RPMI7951 (cell line): ENCODE results near the gene GLS. TPM values are rescaled to one million over a fixed set of nuclear protein-coding genes. Genes with fewer than 3 reads are reported as not detected.
A peak's percentile ranks its signal among the peaks of the same experiment; 100 is the strongest.

Experiments used
- DNase-seq: peaks from one replicate; pipeline ENCODE4 v3.0.0-alpha.2; 2012; ENCODE audit warnings: low read depth
- total RNA-seq: library from RNA; depleted of rRNA; stranded (reverse); fragments of >200 nt; shearing (Covaris generic); gene quantifications from 2 replicates; pipeline ENCODE4 v1.2.3, GENCODE V29; 2014

GLS gene
- total RNA-seq, 1 experiment from 2014 or later: 128 TPM

- no peak for DNase-seq
Observed at GRCh38 chr2:190970160-190970559, 89.5 kb downstream of the GLS start.

- DNase-seq: no peak
Observed at GRCh38 chr2:190970873-190971506, 90.4 kb downstream of the GLS start.

DNA sequence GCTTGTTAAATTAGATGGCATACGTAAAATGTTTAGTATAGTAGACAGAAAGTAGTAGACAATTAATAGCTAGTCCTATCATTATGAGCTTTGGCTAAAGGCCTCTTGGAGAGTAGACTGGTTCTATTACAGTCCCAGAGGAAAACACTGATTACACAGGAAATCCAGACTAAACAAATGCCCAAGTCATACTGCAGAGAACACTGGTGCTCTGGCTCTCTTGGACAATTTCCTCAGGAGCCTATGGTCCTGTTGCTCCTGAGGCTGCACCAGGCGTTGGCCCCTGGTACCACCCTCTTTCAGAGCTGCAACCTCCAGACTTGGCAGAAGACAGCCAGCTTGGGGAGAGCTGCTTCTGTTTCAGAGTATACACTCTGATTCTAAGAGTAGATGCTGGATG is 91.6 kb downstream of the GLS start:
- no peak for DNase-seq

- no peak for DNase-seq
Observed at GRCh38 chr2:190972846-190973245, 92.2 kb downstream of the GLS start.

GRCh38 chr2:190973262-190973661 is 92.6 kb downstream of the GLS start:
- no peak for DNase-seq

DNA sequence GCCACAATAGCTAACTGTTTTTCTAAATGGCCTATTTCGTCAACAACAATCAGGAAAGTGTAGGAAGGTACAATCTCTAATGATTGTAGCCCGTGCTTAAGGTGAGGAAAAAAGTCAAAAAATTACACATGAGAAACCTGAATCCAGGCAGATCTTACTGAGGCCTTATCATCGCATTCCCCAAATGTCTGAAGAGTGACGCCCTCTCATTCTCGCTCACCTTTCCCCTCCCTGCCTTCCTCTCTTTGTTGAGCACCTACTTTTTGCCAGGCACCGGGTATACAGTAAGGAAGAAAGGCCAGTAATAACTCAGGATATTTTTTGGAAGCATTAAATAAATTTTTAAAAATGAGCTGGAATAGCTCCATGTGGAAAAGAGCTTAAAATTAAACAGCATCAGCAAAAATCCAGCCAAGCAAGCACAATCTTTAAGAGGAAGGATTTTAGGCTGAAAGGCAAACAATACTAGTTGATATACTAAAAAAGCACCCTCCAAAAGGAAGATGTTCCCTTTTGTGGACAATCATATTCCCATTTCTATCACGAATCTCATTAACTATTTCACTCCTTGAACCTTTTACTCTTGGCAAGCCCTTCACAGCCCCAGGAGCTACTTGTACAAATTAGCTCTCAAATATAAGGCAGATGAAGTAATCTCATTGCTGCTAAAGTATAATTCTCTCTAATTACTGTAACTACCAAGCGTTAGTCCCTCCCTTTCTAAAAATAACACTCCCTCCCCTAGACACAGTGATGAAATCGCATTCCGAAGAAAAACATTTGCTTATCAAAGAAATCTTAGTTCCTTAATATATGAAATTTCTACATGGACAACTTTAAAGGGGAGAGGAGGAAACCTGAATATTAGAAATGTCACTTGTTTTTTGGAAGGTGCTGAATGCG is 93.4 kb downstream of the GLS start:
- no peak for DNase-seq

GRCh38 chr2:190974629-190975361 is 94.2 kb downstream of the GLS start:
- no peak for DNase-seq

GRCh38 chr2:190976521-190976920 is 95.9 kb downstream of the GLS start:
- no peak for DNase-seq

DNA sequence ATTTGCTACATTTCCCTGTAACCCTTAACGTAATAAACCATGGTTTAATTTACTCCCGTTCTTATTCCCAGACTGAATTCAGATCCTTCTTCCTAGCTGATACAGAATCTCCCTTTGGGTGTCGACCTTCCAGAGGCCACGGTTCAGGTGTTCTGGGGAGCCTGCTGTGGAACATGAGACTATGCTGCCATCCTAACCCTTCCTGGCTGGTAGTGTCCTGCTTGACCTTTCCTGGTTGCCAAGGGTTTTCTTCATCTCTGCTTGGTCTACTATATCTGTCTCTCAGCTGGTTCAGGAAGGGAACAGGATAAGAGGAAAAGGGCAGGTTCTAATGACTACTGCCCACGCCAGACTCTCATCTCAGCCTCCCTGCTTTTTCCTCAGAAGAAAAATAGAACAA is 96.9 kb downstream of the GLS start:
- no peak for DNase-seq

DNA sequence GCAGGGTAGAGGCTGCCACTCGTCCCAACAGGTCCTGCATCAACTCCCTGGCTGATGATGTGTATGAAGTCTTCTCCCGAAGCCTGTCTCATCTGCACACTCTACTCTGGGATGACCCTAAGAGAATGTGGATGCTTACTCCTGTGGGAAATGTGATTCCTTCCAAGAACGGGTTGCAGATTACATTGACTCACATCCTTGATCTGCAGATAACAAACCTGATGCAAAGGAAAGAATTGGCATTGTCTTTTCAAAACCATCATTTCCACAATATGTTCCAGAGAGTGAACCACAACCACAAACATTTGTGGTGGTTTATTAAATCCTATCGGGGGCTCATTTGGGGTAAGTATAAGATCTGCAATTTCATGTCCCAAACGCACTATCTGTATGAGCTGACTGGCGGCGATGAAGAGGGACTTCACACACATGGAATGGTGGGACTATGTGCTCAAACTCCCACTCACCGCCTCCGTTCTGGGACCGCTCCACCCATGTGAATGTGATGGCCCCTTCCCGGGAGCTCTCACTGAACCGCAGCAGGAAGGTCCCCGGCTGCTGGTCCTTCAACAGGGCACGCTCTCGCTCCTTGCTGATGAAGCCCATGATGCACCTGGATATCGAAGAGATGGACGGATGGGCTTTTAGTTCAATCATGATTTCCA is 97.9 kb downstream of the GLS start:
- peak; percentile 86 for DNase-seq

GRCh38 chr2:190979906-190980629 is 99.4 kb downstream of the GLS start:
- DNase-seq: peak; percentile 28

GRCh38 chr2:190980630-190981209 is 100.1 kb downstream of the GLS start:
- DNase-seq: no peak

DNA sequence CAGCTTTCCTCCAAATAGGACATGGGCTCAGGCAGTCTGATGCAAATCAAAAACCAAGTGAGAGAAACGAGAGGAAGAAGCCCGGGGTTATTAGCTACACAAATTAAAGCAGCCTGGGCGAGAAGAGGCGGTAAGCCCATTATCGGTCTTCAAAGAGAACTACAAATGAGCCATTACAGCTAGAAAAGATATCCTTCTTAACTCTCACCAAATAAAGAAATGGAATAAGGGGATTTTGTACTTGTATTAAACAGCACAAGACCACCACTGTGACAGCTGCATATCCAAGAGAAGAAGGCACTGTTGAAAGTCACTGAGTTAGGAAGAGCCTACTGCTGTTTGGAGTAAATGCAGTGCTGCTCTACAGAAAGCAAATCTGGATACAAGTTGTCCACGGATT is 100.7 kb downstream of the GLS start:
- DNase-seq: no peak

DNA sequence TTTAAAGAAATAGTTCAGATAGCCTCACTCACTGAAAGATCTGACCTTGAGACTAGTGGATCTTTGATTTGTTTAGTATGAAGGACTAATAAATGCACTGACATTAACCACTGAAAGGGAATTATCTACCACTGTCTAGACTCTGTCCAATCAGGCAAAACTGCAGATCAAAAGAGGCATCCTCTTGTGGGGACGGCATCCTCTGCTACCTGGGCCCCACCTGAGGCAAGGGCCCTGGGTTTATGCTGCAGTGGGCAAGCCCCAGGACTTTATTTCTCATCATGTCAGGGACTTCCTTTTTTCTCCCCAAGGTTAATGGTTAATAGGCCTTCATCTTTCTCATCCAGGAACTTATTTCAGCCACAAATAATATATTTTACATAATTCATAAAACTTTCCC is 101.1 kb downstream of the GLS start:
- DNase-seq: no peak

- DNase-seq: no peak
Observed at GRCh38 chr2:190982262-190983034, 101.8 kb downstream of the GLS start.

DNA sequence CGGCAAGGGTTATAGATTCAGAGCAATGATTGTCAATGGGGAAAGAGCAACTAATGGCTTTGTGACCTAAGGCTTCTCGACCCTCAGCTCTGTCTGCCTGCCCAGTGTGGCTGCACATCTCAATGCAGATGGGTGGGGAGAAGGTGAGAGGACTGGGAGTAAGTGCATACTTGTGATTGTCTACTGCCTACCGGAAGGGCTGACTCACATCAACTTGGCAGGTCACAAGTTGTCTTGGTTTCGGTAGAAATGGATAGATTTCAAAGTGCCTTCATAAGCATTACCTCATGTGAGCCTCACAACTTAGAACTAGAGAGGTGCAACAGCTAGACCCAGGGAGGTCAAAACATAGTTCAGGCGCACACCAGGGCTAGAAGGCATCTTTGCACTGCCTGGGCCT is 104.0 kb downstream of the GLS start:
- peak; percentile 54 for DNase-seq

DNA sequence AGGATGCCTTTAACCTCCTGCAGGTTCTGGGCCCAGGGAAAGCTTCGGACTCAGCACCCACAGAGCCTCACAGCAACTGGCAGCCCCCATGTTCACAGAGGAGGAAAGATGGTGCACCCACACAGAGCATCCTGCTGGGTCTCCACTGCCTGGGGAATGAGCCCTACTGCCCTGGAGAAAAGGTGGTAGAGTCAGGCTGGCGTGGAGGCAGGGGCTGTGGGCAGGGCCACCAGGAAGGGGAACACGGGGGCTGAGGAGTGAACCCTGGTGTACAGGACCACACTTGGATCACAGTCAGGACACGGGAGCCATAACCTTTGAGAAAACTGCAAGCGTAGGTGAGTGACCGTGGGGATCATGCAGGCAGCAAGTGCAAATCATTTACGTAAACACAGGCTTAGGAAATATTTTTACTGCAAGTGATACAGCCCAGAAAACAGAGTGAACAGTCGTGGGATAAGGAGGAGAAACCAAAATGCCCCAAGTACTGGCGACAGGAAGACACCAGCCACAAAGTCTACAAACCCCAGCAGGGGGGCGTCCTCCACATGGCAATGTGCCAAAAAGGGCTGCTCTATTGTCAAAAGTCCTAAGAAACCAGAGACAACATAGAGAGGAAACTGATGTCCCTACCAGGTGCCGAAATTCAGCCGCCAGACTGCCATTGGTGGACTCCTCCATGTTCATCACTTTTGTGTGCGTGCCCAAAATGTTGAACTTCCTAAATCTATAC is 105.8 kb downstream of the GLS start:
- DNase-seq: no peak

- DNase-seq: no peak
Observed at GRCh38 chr2:190987116-190987515, 106.5 kb downstream of the GLS start.

GRCh38 chr2:190987938-190988337 is 107.3 kb downstream of the GLS start:
- DNase-seq: no peak

- DNase-seq: no peak
Observed at GRCh38 chr2:190988910-190989309, 108.3 kb downstream of the GLS start.
